C4-2B (cell line): ENCODE measurements around the gene MAX.

Experiments
- CTCF ChIP-seq: fragments of 450-650 bp; conservative IDR thresholded peaks from 2 replicates; pipeline ENCODE4 v1.5.1; 2017; ENCODE audit warnings: mild to moderate bottlenecking
- ZFX ChIP-seq: fragments of 450-650 bp; IDR thresholded peaks from 2 replicates; pipeline ENCODE4 v1.6.1; 2017

GRCh38 chr14:65032319-65032718, 70.0 kb downstream of the MAX start:
- TF ChIP-seq CTCF, result no peak
- TF ChIP-seq ZFX, result no peak
